Choroid plexus epithelial cell (primary cell): ENCODE data around the gene THPO.

ENCODE experiments used
- DNase-seq: peaks from one replicate; pipeline ENCODE4 v3.0.0-alpha.2; 2010; ENCODE audit warnings: low read depth
- H3K4me3 ChIP-seq: 2 replicates; pipeline ENCODE4 v1.5.1; 2011; ENCODE audit warnings: low read depth, mild to moderate bottlenecking, control low read depth, low read length, moderate library complexity
- CTCF ChIP-seq: conservative IDR thresholded peaks from 2 replicates; pipeline ENCODE4 v1.5.1; 2011; ENCODE audit warnings: low read depth, mild to moderate bottlenecking, control low read depth, inconsistent platforms, low read length, moderate library complexity

THPO gene

GRCh38 chr3:184414418-184415202 lies 36.6 kb upstream of the THPO start:
- no peak for TF ChIP-seq CTCF
- DNase-seq, result no peak
- H3K4me3 ChIP-seq, result no peak overlapping the region

- TF ChIP-seq CTCF, result no peak
- no peak overlapping the region for H3K4me3 ChIP-seq
- no peak for DNase-seq
These were observed 32.0 kb upstream of the THPO start for GRCh38 chr3:184409946-184410500.

- no peak for DNase-seq
- H3K4me3 ChIP-seq, result no peak overlapping the region
- no peak for TF ChIP-seq CTCF
These were observed 31.4 kb upstream of the THPO start for GRCh38 chr3:184409331-184409926.

- no peak for TF ChIP-seq CTCF
- H3K4me3 ChIP-seq, result no peak overlapping the region
- DNase-seq, result no peak
These were observed 27.3 kb upstream of the THPO start for GRCh38 chr3:184405075-184406030.

DNA sequence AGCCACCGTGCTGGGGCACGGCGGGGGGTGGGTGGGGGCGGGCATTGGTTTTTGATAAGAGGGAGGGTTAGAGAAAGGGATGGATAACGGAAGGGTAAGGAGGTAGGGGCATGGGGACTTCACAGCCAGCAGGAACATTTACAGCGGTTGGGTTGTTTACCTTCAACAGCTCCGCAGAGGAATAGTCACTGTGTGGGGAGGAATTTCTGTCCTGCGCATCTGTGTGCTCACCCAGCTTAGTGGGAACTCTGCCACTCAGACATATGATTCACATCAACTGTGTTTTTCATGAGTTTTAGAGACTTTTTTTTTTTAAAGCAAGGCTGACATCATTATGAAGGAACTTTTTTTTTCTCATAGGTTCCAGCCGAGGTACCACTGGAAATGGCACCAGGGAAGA lies 21.4 kb upstream of the THPO start:
- TF ChIP-seq CTCF, result no peak
- peak; percentile 95 for DNase-seq
- H3K4me3 ChIP-seq, result no peak overlapping the region

DNA sequence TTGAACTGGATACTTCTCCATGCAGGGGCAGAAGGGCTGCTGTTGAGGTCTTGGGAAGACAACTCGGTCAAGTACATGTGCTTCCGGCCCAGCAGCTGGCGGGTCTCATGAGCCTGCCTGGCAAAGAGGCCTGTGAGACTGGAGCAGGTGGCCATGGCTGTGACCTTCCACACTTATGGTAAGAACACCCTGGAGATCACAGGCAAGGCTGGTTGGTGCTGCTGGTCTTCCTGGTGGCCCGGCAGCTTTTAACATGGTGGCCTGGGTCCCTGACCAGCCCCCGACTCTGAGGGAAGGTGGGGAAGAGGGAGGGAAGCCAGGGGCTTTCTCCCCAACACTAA lies 17.3 kb upstream of the THPO start:
- H3K4me3 ChIP-seq, result no peak overlapping the region
- TF ChIP-seq CTCF, result no peak
- no peak for DNase-seq
